Prostate gland (tissue), 2 donors: ENCODE measurements around the gene NT5DC4.

Experiments
- POLR2A ChIP-seq: fragments of 450-650 bp; IDR thresholded peaks from one replicate; pipeline ENCODE4 v1.6.1; 2016; ENCODE audit warnings: antibody characterized with exemption, mild to moderate bottlenecking
- POLR2AphosphoS5 ChIP-seq: sonication (generic); formaldehyde crosslinking; IDR thresholded peaks from one replicate; pipeline ENCODE4 v1.6.1; 2017; ENCODE audit warnings: antibody characterized with exemption
- TF ChIP-seq, protein P1 (sequence below), 4 experiments: fragments of 200-600 bp in 2 of 4; fragments of 450-650 bp in 2 of 4; sonication (generic) in 2 of 4; IDR thresholded peaks; 1 replicate in 3 of 4; 2 replicates in 1 of 4; pipeline ENCODE4 v1.5.1; 2016 to 2019; ENCODE audit warnings: antibody characterized with exemption in 4 of 4, mild to moderate bottlenecking in 2 of 4, moderate library complexity in 2 of 4

DNA sequence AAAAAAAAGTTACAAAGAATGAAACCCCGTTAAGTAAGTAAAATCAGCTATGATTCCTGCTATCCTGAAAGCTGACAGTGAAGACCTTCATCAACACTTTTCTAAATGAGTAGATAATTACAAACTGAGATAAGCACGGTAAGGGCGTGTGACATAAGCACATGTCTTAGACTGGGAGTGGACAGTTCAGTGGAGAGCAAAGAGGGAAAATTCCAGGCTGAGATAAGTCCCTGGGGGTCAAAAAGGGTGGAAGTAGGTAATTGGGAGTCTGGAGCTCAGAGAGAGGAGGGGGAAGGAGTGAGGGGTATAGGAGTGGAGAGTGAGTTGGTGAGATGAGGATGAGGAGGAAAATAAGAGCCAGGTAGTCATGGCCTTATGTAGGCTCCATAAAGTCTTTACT lies 67.8 kb downstream of the NT5DC4 start:
- TF ChIP-seq, protein P1, sequence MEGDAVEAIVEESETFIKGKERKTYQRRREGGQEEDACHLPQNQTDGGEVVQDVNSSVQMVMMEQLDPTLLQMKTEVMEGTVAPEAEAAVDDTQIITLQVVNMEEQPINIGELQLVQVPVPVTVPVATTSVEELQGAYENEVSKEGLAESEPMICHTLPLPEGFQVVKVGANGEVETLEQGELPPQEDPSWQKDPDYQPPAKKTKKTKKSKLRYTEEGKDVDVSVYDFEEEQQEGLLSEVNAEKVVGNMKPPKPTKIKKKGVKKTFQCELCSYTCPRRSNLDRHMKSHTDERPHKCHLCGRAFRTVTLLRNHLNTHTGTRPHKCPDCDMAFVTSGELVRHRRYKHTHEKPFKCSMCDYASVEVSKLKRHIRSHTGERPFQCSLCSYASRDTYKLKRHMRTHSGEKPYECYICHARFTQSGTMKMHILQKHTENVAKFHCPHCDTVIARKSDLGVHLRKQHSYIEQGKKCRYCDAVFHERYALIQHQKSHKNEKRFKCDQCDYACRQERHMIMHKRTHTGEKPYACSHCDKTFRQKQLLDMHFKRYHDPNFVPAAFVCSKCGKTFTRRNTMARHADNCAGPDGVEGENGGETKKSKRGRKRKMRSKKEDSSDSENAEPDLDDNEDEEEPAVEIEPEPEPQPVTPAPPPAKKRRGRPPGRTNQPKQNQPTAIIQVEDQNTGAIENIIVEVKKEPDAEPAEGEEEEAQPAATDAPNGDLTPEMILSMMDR (IDR thresholded peaks at IDR 0.05) = no peak
- TF ChIP-seq POLR2A = no peak
- no peak for TF ChIP-seq POLR2AphosphoS5
